Erythroblast (primary cell): ENCODE data around the gene PAK5.

ENCODE experiments used
- DNase-seq, 2 experiments: peaks; one replicate each; lab custom pipeline; 2025; lab: John Stamatoyannopoulos, UW
- GATA1 ChIP-seq: IDR thresholded peaks from 2 replicates; pipeline ENCODE4 v1.6.1; 2011; ENCODE audit warnings: low read depth, mild to moderate bottlenecking, control low read depth, low read length, moderate library complexity
- POLR2A ChIP-seq: IDR thresholded peaks from 2 replicates; pipeline ENCODE4 v1.6.1; 2011; ENCODE audit warnings: mild to moderate bottlenecking, low read length

PAK5 gene

GRCh38 chr20:9608639-9609340 lies 230.1 kb downstream of the PAK5 start:
- no peak for DNase-seq
- TF ChIP-seq GATA1: no peak

GRCh38 chr20:9602847-9603183 lies 236.1 kb downstream of the PAK5 start:
- TF ChIP-seq GATA1 (no peak), POLR2A (no peak)
- no peak for DNase-seq

GRCh38 chr20:9600562-9600961 lies 238.3 kb downstream of the PAK5 start:
- DNase-seq: no peak
- TF ChIP-seq GATA1 (no peak), POLR2A (no peak)

GRCh38 chr20:9597547-9597946 lies 241.3 kb downstream of the PAK5 start:
- TF ChIP-seq POLR2A: no peak
- no peak for TF ChIP-seq GATA1
- DNase-seq: no peak

- no peak for DNase-seq
- no peak for TF ChIP-seq GATA1
- TF ChIP-seq POLR2A: no peak
These were observed 243.1 kb downstream of the PAK5 start for GRCh38 chr20:9595763-9596162.

GRCh38 chr20:9594284-9594875 lies 244.5 kb downstream of the PAK5 start:
- no peak for DNase-seq
- TF ChIP-seq GATA1 (no peak), POLR2A (no peak)

- no peak for TF ChIP-seq POLR2A
- TF ChIP-seq GATA1: no peak
- no peak for DNase-seq
These were observed 246.5 kb downstream of the PAK5 start for GRCh38 chr20:9592419-9592818.

- TF ChIP-seq GATA1 (no peak), POLR2A (no peak)
- no peak for DNase-seq
These were observed 247.8 kb downstream of the PAK5 start for GRCh38 chr20:9591080-9591479.

GRCh38 chr20:9590189-9590588 lies 248.7 kb downstream of the PAK5 start:
- no peak for DNase-seq
- no peak for TF ChIP-seq GATA1
- TF ChIP-seq POLR2A: no peak

GRCh38 chr20:9588706-9589105 lies 250.2 kb downstream of the PAK5 start:
- no peak for TF ChIP-seq POLR2A
- no peak for DNase-seq

GRCh38 chr20:9583151-9583550 lies 255.7 kb downstream of the PAK5 start:
- TF ChIP-seq POLR2A (no peak), GATA1 (no peak)
- DNase-seq: no peak

GRCh38 chr20:9582137-9582536 lies 256.7 kb downstream of the PAK5 start:
- no peak for TF ChIP-seq GATA1
- TF ChIP-seq POLR2A: no peak
- DNase-seq: no peak

GRCh38 chr20:9581509-9581908 lies 257.4 kb downstream of the PAK5 start:
- no peak for DNase-seq
- no peak for TF ChIP-seq POLR2A
- no peak for TF ChIP-seq GATA1

GRCh38 chr20:9578594-9578993 lies 260.3 kb downstream of the PAK5 start:
- no peak for DNase-seq
- TF ChIP-seq GATA1 (no peak), POLR2A (no peak)

GRCh38 chr20:9577397-9577796 lies 261.5 kb downstream of the PAK5 start:
- TF ChIP-seq POLR2A (no peak), GATA1 (no peak)
- DNase-seq: no peak
